ENCODE data around the gene KIF2A.

- TF ChIP-seq CTCF (optimal IDR thresholded peaks at IDR 0.05 in 1 of 3, IDR thresholded peaks at IDR 0.05 in 1 of 3, conservative IDR thresholded peaks at IDR 0.05 in 1 of 3; ENCODE audit: extremely low read depth in 1 of 3, insufficient read depth in 2 of 3, low read length in 3 of 3) (no peak), EZH2 (IDR thresholded peaks at IDR 0.05; ENCODE audit: low read length) (no peak)
Observed at GRCh38 chr5:62282064-62282463, 23.9 kb upstream of the KIF2A start.
